ENCODE results near the gene IL17B. TPM values are rescaled to one million over a fixed set of nuclear protein-coding genes. Genes with fewer than 3 reads are reported as not detected.

Gene IL17B
- total RNA-seq, 2 experiments from 2014 or later = not detected

DNA sequence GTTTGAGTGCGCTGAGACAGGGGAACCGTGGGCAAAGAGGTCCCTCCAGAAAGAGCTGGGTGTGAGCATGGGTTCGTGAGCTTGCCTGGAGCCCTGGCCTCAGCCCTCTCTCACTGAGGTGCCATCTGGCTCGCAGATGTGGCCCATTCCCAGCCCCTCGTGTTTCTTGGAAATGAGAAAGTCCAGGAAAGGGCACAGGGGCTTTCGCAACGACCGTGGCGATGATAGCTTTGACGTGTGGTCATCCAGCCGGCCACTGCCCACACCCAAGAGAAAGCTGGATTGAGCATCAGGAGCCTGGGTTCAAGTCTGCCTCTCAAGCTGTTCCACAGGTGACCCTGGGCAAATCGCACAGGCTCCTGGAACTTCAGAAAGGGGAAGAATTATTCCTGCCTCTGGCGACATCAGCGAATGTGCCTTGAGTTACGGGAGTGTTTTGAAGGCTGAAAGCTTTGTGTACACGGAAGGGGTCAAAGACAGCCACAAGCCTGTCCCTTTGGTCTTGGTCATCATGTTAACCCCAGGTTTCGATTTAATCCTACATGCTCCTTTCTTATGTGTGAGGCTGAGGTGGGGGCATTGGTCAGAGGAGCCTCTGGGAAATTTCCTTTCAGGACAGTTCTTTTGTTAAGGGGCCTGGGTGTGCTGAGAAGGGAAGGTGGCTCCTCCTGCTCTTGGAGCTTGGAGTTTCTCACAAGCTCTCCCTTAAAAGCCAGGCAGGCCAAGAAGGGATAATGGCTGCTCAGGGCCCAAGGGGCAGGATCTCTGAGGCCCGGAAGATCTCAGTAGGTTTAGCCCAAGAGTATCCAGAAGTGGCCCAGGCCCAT, 41.7 kb upstream of the IL17B start:
- Mint-ChIP-seq H3K27ac (no peak overlapping the region), H3K27me3 (no peaks in the 10 kb centered on the region), H3K36me3 (ENCODE audit: low read depth) (no peaks in the 10 kb centered on the region), H3K9me3 (no peaks in the 10 kb centered on the region), H3K4me1 (peaks cover 12% of the 10 kb centered on the region), H3K4me3 (no peak overlapping the region)
- no peak for DNase-seq
- CTCF ChIA-PET = interaction anchor here (0.7 kb wide), 1 partner anchor 439 kb away, joined by 3 read pairs; no protein-coding TSS in a partner anchor
- POLR2A ChIA-PET = no interaction called here

DNA sequence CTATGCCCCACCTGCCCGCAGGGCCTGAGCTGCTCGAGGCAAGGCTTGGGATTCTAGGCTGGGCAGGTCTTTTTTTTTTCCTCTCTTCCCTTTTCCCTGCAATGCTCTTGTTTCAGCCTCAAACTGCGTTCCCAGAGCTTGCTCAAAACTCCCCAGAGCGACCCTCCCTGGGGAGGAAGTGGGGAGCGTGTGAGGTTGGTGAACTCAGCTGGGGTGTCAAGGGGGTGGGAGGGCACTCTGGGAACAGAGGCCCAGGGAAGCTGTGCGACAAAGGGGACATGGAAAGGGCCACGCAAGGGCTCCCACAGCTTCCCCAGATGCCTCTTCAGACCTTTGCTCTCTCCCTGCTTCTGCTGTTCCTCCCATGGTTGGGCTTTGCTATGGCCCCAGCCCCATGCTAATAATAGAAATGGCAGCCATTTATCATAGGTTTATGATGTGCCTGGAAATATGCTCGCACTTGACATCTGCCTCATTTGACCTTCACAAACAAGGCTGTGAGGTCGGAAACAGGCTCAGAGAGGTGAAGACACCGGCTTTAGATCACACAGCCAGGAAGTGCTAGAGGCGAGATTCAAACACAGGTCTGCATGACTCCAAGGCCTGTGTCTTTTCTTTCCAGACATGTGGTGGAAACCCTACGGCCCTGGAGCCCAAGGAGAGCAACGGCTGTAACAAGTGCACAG, 40.9 kb upstream of the IL17B start:
- Mint-ChIP-seq H3K36me3 (ENCODE audit: low read depth) (no peaks in the 10 kb centered on the region), H3K27me3 (no peaks in the 10 kb centered on the region), H3K4me1 (peaks cover 12% of the 10 kb centered on the region), H3K9me3 (no peaks in the 10 kb centered on the region), H3K27ac (no peak overlapping the region), H3K4me3 (no peak overlapping the region)
- ChIA-PET CTCF (interaction anchor here (0.7 to 1.2 kb wide), 2 partner anchors 14 to 440 kb away, joined by 3 to 4 read pairs; no protein-coding TSS in a partner anchor), POLR2A (interaction anchor here (0.9 kb wide), 1 partner anchor 16 kb away, joined by 3 read pairs; no protein-coding TSS in a partner anchor)
- no peak for DNase-seq

- POLR2A ChIA-PET = interaction anchor here (0.9 kb wide), 1 partner anchor 15 kb away, joined by 3 read pairs; no protein-coding TSS in a partner anchor
- CTCF ChIA-PET = interaction anchor here (0.7 to 1.2 kb wide), 2 partner anchors 14 to 440 kb away, joined by 3 to 4 read pairs; no protein-coding TSS in a partner anchor
- Mint-ChIP-seq H3K36me3 (ENCODE audit: low read depth) (no peaks in the 10 kb centered on the region), H3K9me3 (no peaks in the 10 kb centered on the region), H3K27me3 (no peaks in the 10 kb centered on the region), H3K27ac (no peak overlapping the region), H3K4me1 (peaks cover 12% of the 10 kb centered on the region), H3K4me3 (no peak overlapping the region)
- no peak for DNase-seq
Measured at GRCh38 chr5:149419532-149419858, 40.4 kb upstream of the IL17B start.

DNA sequence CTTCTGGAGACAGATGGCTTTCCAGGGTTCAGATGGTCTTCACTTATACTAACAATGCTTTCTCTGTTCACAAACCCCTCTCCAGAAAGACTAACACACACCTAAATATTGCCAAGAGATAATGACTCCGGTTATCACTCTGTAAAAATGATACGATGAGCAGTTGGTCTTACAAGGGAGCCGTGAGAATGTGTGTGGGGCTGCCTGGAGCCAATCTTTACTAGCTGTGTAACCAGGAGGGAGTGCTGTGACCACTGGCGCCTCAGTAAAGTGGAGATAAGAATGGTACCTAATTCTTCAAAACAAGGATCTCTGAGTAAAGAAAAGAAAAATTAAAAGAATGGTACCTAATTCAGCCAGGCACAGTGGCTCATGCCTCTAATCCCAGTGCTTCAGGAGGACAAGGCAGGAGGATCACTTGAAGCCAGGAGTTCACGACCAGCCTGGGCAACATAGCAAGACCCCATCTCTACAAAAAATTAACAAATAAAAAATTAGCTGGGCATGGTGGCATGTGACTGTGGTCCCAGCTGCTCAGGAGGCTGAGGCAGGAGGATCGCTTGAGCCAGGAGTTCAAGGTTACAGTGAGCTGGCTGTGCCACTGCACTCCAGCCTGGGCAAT, 39.9 kb upstream of the IL17B start:
- Mint-ChIP-seq H3K27me3 (no peaks in the 10 kb centered on the region), H3K27ac (no peak overlapping the region), H3K4me3 (no peak overlapping the region), H3K36me3 (ENCODE audit: low read depth) (no peaks in the 10 kb centered on the region), H3K9me3 (no peaks in the 10 kb centered on the region), H3K4me1 (peaks cover 12% of the 10 kb centered on the region)
- ChIA-PET POLR2A (interaction anchor here (0.9 kb wide), 1 partner anchor 15 kb away, joined by 3 read pairs; no protein-coding TSS in a partner anchor), CTCF (interaction anchor here (1.2 kb wide), 1 partner anchor 15 kb away, joined by 4 read pairs; no protein-coding TSS in a partner anchor)
- no peak for DNase-seq

DNA sequence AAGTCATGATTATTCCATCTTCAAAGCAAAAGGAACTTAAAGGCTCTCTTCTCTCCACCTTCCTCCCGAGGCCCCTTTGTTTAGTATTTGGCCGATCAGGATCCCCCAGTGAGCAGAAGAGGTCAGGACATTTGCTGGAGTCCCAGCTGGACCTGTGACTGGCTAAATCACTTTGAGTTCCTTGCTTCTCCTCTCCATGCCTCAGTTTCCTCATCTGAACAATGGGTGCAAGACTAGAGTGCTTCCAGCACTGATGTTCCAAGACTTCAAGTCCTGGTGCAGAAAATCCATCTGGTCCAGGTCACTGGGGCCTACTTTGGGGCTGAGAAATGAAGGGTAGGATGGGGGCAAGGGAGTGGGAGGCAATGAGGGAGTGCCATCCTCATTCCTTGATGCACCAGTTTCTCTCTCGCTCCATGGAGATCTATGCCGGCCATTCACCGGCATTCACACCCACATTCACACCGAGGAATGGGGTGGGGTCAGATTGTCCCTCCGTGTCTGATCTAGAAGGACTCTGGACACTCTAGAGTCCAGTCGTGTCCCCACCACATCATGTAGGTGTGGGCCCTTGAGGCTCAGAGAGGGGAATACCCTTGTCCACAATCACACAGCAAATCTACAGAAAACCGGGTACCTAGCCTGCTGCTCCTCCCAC, 38.7 kb upstream of the IL17B start:
- ChIA-PET POLR2A (no interaction called here), CTCF (no interaction called here)
- Mint-ChIP-seq H3K4me3 (no peak overlapping the region), H3K27ac (no peak overlapping the region), H3K27me3 (no peaks in the 10 kb centered on the region), H3K9me3 (no peaks in the 10 kb centered on the region), H3K4me1 (peaks cover 7% of the 10 kb centered on the region), H3K36me3 (ENCODE audit: low read depth) (no peaks in the 10 kb centered on the region)
- DNase-seq = no peak

DNA sequence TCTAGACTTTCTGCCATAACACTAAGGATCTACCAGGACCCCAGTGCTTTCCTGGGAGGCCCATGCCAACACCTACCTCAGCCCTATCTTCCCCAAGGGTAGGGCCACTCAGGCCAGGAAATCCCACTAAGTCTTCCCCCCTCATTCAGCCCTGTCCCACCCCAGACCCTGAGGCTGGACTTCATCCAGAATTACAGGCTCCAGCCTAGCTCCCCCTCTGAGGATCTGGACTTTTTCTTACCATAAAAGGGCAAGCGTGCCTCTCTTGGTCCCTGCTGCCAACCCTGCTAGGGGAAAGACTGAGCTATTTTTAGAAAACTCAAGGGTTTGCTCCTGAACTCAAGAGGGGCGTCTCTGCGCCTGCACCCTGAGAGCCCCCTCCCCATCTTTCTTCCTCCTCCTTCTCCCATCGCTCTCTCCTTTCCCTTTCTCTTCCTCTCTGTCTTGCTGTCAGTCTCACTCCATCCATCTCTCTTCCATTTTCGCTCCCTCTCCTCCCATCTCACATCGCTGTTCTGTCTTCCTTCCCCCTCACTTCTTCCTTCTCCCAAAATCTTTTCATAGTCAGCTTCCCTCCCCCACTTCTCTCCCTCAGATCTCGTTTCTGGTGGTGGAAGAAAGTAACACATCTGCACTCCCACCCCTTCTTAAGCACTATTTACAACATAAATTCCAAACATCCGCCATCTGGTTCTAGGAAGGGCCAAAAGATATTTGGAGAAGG, 38.1 kb upstream of the IL17B start:
- H3K27ac Mint-ChIP-seq = no peak overlapping the region
- ChIA-PET CTCF (interaction anchor here (1.2 kb wide), 1 partner anchor 8 kb away, joined by 3 read pairs; no protein-coding TSS in a partner anchor), POLR2A (no interaction called here)
- DNase-seq = no peak
- H3K27me3 Mint-ChIP-seq = no peaks in the 10 kb centered on the region
- no peaks in the 10 kb centered on the region for H3K9me3 Mint-ChIP-seq
- no peak overlapping the region for H3K4me3 Mint-ChIP-seq
- H3K36me3 Mint-ChIP-seq (ENCODE audit: low read depth) = no peaks in the 10 kb centered on the region
- peaks cover 4% of the 10 kb centered on the region for H3K4me1 Mint-ChIP-seq

GRCh38 chr5:149415066-149415967, 36.2 kb upstream of the IL17B start:
- no peak overlapping the region for H3K27ac Mint-ChIP-seq
- H3K27me3 Mint-ChIP-seq = no peaks in the 10 kb centered on the region
- no peaks in the 10 kb centered on the region for H3K36me3 Mint-ChIP-seq (ENCODE audit: low read depth)
- CTCF ChIA-PET = interaction anchor here (0.6 to 1.2 kb wide), 5 partner anchors 10 to 305 kb away, joined by 3 to 4 read pairs (median 3); no protein-coding TSS in a partner anchor
- POLR2A ChIA-PET = no interaction called here
- no peak overlapping the region for H3K4me3 Mint-ChIP-seq
- DNase-seq = no peak
- no peaks in the 10 kb centered on the region for H3K4me1 Mint-ChIP-seq
- H3K9me3 Mint-ChIP-seq = no peaks in the 10 kb centered on the region

DNA sequence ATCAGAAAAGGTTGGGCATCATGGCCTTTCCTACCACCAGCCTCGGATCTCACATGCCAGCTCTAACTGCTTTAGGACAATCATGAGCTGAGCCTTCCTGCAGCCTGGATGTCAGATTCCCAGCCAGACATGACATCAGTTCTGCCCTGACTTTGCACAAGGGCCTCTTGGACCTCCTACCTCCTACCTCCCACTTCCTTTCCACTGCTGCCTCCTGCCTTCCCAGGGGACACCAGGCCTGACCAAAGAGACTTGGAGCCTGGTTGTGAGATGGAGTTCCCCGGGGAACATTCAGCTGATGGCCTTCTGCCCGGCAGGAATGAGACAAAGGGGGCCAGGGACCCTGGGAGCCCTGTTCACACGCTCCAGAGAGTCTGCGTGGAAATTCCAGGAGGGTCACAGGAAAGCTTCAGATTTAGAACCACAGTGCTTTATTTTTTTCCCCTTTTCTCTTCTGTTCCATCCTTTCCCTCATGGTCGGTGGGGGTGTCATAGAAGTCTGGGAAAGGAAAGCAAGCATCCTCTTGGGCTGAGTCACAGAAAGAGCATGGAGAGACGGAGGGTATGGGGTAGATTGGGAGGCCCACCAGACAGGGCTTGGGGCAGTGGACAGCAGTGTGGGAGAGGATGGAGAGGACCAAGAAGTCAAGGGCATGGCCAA, 35.4 kb upstream of the IL17B start:
- Mint-ChIP-seq H3K27ac (no peak overlapping the region), H3K4me3 (no peak overlapping the region), H3K36me3 (ENCODE audit: low read depth) (no peaks in the 10 kb centered on the region), H3K9me3 (no peaks in the 10 kb centered on the region), H3K4me1 (no peaks in the 10 kb centered on the region), H3K27me3 (no peaks in the 10 kb centered on the region)
- ChIA-PET CTCF (interaction anchor here (1.0 to 1.5 kb wide), 4 partner anchors 8 to 43 kb away, joined by 3 to 4 read pairs (median 3); no protein-coding TSS in a partner anchor), POLR2A (no interaction called here)
- no peak for DNase-seq

- H3K9me3 Mint-ChIP-seq = no peaks in the 10 kb centered on the region
- no peaks in the 10 kb centered on the region for H3K36me3 Mint-ChIP-seq (ENCODE audit: low read depth)
- no peak overlapping the region for H3K27ac Mint-ChIP-seq
- DNase-seq = no peak
- H3K4me3 Mint-ChIP-seq = no peak overlapping the region
- H3K4me1 Mint-ChIP-seq = no peaks in the 10 kb centered on the region
- ChIA-PET POLR2A (no interaction called here), CTCF (interaction anchor here (0.5 to 1.5 kb wide), 4 partner anchors 9 to 42 kb away, joined by 3 to 4 read pairs (median 3); no protein-coding TSS in a partner anchor)
- no peaks in the 10 kb centered on the region for H3K27me3 Mint-ChIP-seq
Measured at GRCh38 chr5:149413477-149414210, 34.6 kb upstream of the IL17B start.

- H3K27me3 Mint-ChIP-seq = no peaks in the 10 kb centered on the region
- H3K9me3 Mint-ChIP-seq = no peaks in the 10 kb centered on the region
- DNase-seq = no peak
- H3K27ac Mint-ChIP-seq = no peak overlapping the region
- POLR2A ChIA-PET = no interaction called here
- H3K36me3 Mint-ChIP-seq (ENCODE audit: low read depth) = no peaks in the 10 kb centered on the region
- no peak overlapping the region for H3K4me3 Mint-ChIP-seq
- no peaks in the 10 kb centered on the region for H3K4me1 Mint-ChIP-seq
- CTCF ChIA-PET = interaction anchor here (0.5 to 1.5 kb wide), 2 partner anchors 23 to 41 kb away, joined by 3 read pairs; no protein-coding TSS in a partner anchor
Measured at GRCh38 chr5:149412783-149413476, 33.8 kb upstream of the IL17B start.
